Hypothalamus (tissue), 51 donors: ENCODE results near the gene SPTBN2.
"Not testable (repeated sequence)": the region's sequence is repeated elsewhere in the genome, so short reads cannot be mapped to it uniquely, and the experiment has no call there.

ENCODE experiments used
- DNase-seq, 51 donors: peaks; one replicate each; lab custom pipeline; 2025; lab: John Stamatoyannopoulos, UW

Gene SPTBN2

GRCh38 chr11:66646828-66647227, 82.2 kb downstream of the SPTBN2 start:
- no peak for DNase-seq

- no peak for DNase-seq
Observed at GRCh38 chr11:66643745-66644437, 85.1 kb downstream of the SPTBN2 start.

- no peak for DNase-seq
Observed at GRCh38 chr11:66641834-66642233, 87.2 kb downstream of the SPTBN2 start.

GRCh38 chr11:66639814-66640340, 89.1 kb downstream of the SPTBN2 start:
- not testable (repeated sequence) for DNase-seq

- DNase-seq = peak in 10 of 51 donors; percentile 33 to 74 (median 50)
Observed at GRCh38 chr11:66639066-66639813, 89.8 kb downstream of the SPTBN2 start.

- DNase-seq = peak; percentile 78 to 100 (median 98)
Observed at GRCh38 chr11:66638177-66639065, 90.6 kb downstream of the SPTBN2 start, which contains the start of gene RBM4. Gene RBM4, plus strand, starts transcription at chr11:66638703. Its CDS starts 1,009 bp downstream, at chr11:66639712.

- peak in 1 of 51 donors; percentile 17 for DNase-seq
Observed at GRCh38 chr11:66637557-66638176, 91.3 kb downstream of the SPTBN2 start.

- DNase-seq = no peak
Observed at GRCh38 chr11:66636411-66636810, 92.6 kb downstream of the SPTBN2 start.
